BJ (cell line): ENCODE data around the gene SUCLA2. TPM values are rescaled to one million over a fixed set of nuclear protein-coding genes. Genes with fewer than 3 reads are reported as not detected.

Experiments
- CTCF ChIA-PET: fragments of 350-600 bp; formaldehyde crosslinking; extraction: SDS; loops from one replicate; lab custom pipeline; 2021; ENCODE audit warnings: antibody characterized with exemption, inconsistent platforms; lab: Yijun Ruan, JAX
- POLR2A ChIA-PET: fragments of 300-600 bp; sonication (Branson Sonifier 250); formaldehyde crosslinking; extraction: SDS; loops from one replicate; lab custom pipeline; 2021; ENCODE audit warnings: antibody characterized with exemption; lab: Charles Lee
- DNase-seq: peaks from one replicate; pipeline ENCODE4 v3.0.0-alpha.2; 2011; ENCODE audit warnings: low read depth
- H3K27me3 ChIP-seq: 2 replicates; pipeline ENCODE4 v1.6.0; 2011; ENCODE audit warnings: low read length; ENCODE audit not compliant: control insufficient read depth, insufficient read depth
- H3K36me3 ChIP-seq: 2 replicates; pipeline ENCODE4 v1.5.1; 2011; ENCODE audit warnings: low read length; ENCODE audit not compliant: control insufficient read depth, insufficient read depth
- H3K4me3 ChIP-seq: 2 replicates; pipeline ENCODE4 v1.5.1; 2011; ENCODE audit warnings: low read depth, mild to moderate bottlenecking, control low read depth, low read length
- polyA plus RNA-seq: library from polyadenylated mRNA; depleted of rRNA; stranded (reverse); fragments of >200 nt; gene quantifications from 2 replicates; pipeline ENCODE4 v1.2.3, GENCODE V29; 2011
- TF ChIP-seq, protein P1 (sequence below): IDR thresholded peaks from 2 replicates; pipeline ENCODE4 v1.5.1; 2011; ENCODE audit warnings: low read depth, mild to moderate bottlenecking, control low read depth, inconsistent platforms, low read length, moderate library complexity; ENCODE audit not compliant: insufficient read depth

Gene SUCLA2
- polyA plus RNA-seq, 1 experiment: 19.1 TPM

GRCh38 chr13:48019796-48020195 is 18.7 kb upstream of the SUCLA2 start:
- H3K36me3 ChIP-seq: no peaks in the 10 kb centered on the region
- no peak overlapping the region for H3K4me3 ChIP-seq
- CTCF ChIA-PET: no interaction called here
- POLR2A ChIA-PET: no interaction called here
- TF ChIP-seq, protein P1, sequence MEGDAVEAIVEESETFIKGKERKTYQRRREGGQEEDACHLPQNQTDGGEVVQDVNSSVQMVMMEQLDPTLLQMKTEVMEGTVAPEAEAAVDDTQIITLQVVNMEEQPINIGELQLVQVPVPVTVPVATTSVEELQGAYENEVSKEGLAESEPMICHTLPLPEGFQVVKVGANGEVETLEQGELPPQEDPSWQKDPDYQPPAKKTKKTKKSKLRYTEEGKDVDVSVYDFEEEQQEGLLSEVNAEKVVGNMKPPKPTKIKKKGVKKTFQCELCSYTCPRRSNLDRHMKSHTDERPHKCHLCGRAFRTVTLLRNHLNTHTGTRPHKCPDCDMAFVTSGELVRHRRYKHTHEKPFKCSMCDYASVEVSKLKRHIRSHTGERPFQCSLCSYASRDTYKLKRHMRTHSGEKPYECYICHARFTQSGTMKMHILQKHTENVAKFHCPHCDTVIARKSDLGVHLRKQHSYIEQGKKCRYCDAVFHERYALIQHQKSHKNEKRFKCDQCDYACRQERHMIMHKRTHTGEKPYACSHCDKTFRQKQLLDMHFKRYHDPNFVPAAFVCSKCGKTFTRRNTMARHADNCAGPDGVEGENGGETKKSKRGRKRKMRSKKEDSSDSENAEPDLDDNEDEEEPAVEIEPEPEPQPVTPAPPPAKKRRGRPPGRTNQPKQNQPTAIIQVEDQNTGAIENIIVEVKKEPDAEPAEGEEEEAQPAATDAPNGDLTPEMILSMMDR: no peak
- H3K27me3 ChIP-seq: no peaks in the 10 kb centered on the region
- no peak for DNase-seq

- no peaks in the 10 kb centered on the region for H3K36me3 ChIP-seq
- DNase-seq: no peak
- TF ChIP-seq, protein P1: no peak
- POLR2A ChIA-PET: no interaction called here
- CTCF ChIA-PET: no interaction called here
- H3K27me3 ChIP-seq: no peaks in the 10 kb centered on the region
- H3K4me3 ChIP-seq: no peak overlapping the region
Observed at GRCh38 chr13:48018637-48019036, 17.6 kb upstream of the SUCLA2 start.

GRCh38 chr13:48014359-48014758 is 13.3 kb upstream of the SUCLA2 start:
- TF ChIP-seq, protein P1: no peak
- POLR2A ChIA-PET: no interaction called here
- Histone ChIP-seq H3K4me3 (no peak overlapping the region), H3K27me3 (no peaks in the 10 kb centered on the region), H3K36me3 (no peaks in the 10 kb centered on the region)
- CTCF ChIA-PET: interaction anchor here (0.9 kb wide), 1 partner anchor 23 kb away, joined by 3 read pairs; the partner anchor contains the start of gene NUDT15
- DNase-seq: no peak

DNA sequence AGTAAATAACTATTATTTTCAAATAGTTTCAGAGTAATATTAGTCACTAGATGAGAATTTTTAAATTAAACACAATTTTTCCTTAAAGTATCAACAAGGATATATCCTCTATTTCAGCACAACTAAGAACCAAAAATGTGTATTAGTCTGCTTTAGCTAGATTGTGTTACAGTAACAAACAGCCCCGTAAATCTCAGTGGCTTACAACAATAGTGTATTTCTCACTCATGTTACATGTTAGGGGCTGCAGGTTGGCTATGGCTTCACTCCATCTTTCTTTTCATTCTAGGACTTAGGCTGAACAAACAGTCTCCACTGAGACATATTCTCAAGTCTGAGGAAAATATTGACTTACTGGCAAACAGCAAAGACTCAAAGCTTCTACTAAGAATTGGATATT is 11.6 kb upstream of the SUCLA2 start:
- Histone ChIP-seq H3K27me3 (no peaks in the 10 kb centered on the region), H3K36me3 (no peaks in the 10 kb centered on the region), H3K4me3 (no peak overlapping the region)
- POLR2A ChIA-PET: no interaction called here
- TF ChIP-seq, protein P1: no peak
- CTCF ChIA-PET: no interaction called here
- DNase-seq: no peak

GRCh38 chr13:48010698-48011097 is 9.6 kb upstream of the SUCLA2 start:
- no peak for DNase-seq
- TF ChIP-seq, protein P1: no peak
- POLR2A ChIA-PET: no interaction called here
- H3K27me3 ChIP-seq: no peaks in the 10 kb centered on the region
- H3K4me3 ChIP-seq: no peak overlapping the region
- no peaks in the 10 kb centered on the region for H3K36me3 ChIP-seq
- CTCF ChIA-PET: interaction anchor here (1.1 kb wide), 1 partner anchor 27 kb away, joined by 4 read pairs; the partner anchor contains the start of gene NUDT15
